ENCODE data around the gene KRT74. TPM values are rescaled to one million over a fixed set of nuclear protein-coding genes. Genes with fewer than 3 reads are reported as not detected.

Gene KRT74
- total and polyA plus RNA-seq, 2 of the 8 experiments (the other 6 are each of a cell fraction or from before 2014, with no cell fraction given): not detected

GRCh38 chr12:52575256-52575655 lies 1.6 kb upstream of the KRT74 start:
- no peak overlapping the region for H3K56ac ChIP-seq (replicated peaks; ENCODE audit: insufficient read length, low read depth, low read length)
- no peaks in the 10 kb centered on the region for H3K36me3 ChIP-seq (ENCODE audit: control insufficient read depth in 2 of 4, insufficient read depth in 4 of 4, low read length in 3 of 4)
- no peak overlapping the region for H3K18ac ChIP-seq (ENCODE audit: extremely low read depth, low read length)
- H4K91ac ChIP-seq (replicated peaks; ENCODE audit: insufficient read length, low read length): no peak overlapping the region
- H3K79me1 ChIP-seq (ENCODE audit: low read depth, low read length): no peaks in the 10 kb centered on the region
- H4K8ac ChIP-seq (ENCODE audit: extremely low read depth, insufficient read depth, low read length): no peak overlapping the region
- no peak overlapping the region for H2BK12ac ChIP-seq (ENCODE audit: low read depth, low read length)
- no peak overlapping the region for H2AFZ ChIP-seq (ENCODE audit: low read length)
- 84% methylated on average over 6 of the region's 9 CpGs; no CpG with 5 or more reads in 1 of the 2 experiments for WGBS, 2 experiments (ENCODE audit: extremely low coverage in 1 of 2, insufficient coverage in 1 of 2, insufficient read length in 1 of 2, insufficient replicate concordance in 2 of 2, low coverage in 1 of 2, low lambda C conversion rate in 2 of 2, missing lambda C conversion rate in 1 of 2)
- no peaks in the 10 kb centered on the region for H3K23me2 ChIP-seq (ENCODE audit: low read depth, low read length)
- no peaks in the 10 kb centered on the region for H3K4me1 ChIP-seq (replicated peaks in 1 of 4; ENCODE audit: control insufficient read depth in 3 of 4, insufficient read depth in 4 of 4, low read length in 3 of 4)
- H3K9ac ChIP-seq (replicated peaks in 1 of 4; ENCODE audit: extremely low read depth in 1 of 4, low read depth in 3 of 4, low read length in 3 of 4): no peak overlapping the region
- H3K14ac ChIP-seq (ENCODE audit: insufficient read length): no peak overlapping the region
- no peak overlapping the region for H2BK20ac ChIP-seq (ENCODE audit: low read length)
- no peak overlapping the region for H3K4me2 ChIP-seq (ENCODE audit: insufficient read depth in 1 of 2, low read depth in 2 of 2, low read length in 2 of 2)
- FAIRE-seq (no peak), DNase-seq (ENCODE audit: low read depth in 1 of 2, low spot score in 2 of 2) (no peak)
- no peak overlapping the region for H4K5ac ChIP-seq (ENCODE audit: insufficient read length, low read depth, low read length)
- H2BK120ac ChIP-seq (replicated peaks; ENCODE audit: low read depth, low read length): no peak overlapping the region
- H3K79me2 ChIP-seq (ENCODE audit: control insufficient read depth in 1 of 2, insufficient read depth in 2 of 2, low read length in 2 of 2): no peaks in the 10 kb centered on the region
- TF ChIP-seq JUND (IDR thresholded peaks at IDR 0.05; ENCODE audit: low read length) (no peak), RFX5 (IDR thresholded peaks at IDR 0.05; ENCODE audit: borderline replicate concordance, low read depth, low read length) (no peak), FOSL1 (IDR thresholded peaks at IDR 0.05; ENCODE audit: insufficient read depth, low read depth, low read length) (no peak), TEAD4 (IDR thresholded peaks at IDR 0.05; ENCODE audit: low read depth, low read length) (no peak), E2F6 (IDR thresholded peaks at IDR 0.05) (no peak), SIX5 (IDR thresholded peaks at IDR 0.05; ENCODE audit: low read depth, low read length) (no peak), CBX5 (IDR thresholded peaks at IDR 0.05; ENCODE audit: low read depth, low read length) (no peak)
- TF ChIP-seq, protein P1, sequence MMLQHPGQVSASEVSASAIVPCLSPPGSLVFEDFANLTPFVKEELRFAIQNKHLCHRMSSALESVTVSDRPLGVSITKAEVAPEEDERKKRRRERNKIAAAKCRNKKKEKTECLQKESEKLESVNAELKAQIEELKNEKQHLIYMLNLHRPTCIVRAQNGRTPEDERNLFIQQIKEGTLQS (IDR thresholded peaks at IDR 0.05; ENCODE audit: insufficient read depth, low read depth, low read length): no peak
- TF ChIP-seq, protein P2, sequence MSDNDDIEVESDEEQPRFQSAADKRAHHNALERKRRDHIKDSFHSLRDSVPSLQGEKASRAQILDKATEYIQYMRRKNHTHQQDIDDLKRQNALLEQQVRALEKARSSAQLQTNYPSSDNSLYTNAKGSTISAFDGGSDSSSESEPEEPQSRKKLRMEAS (IDR thresholded peaks at IDR 0.05): no peak
- CTCF ChIA-PET (ENCODE audit: partially characterized antibody): interaction anchor here (1.1 to 4.7 kb wide), 12 partner anchors 8 to 364 kb away, joined by 3 to 29 read pairs (median 6); no protein-coding TSS in a partner anchor
- no peaks in the 10 kb centered on the region; a peak in 1 of 7 replicates for H3K27me3 ChIP-seq (replicated peaks in 1 of 4; ENCODE audit: control insufficient read depth in 3 of 4, extremely low read depth in 1 of 4, insufficient read depth in 3 of 4, low read length in 3 of 4)
- no peak overlapping the region for H3K4me3 ChIP-seq (ENCODE audit: extremely low read depth in 1 of 4, insufficient read depth in 2 of 4, low read depth in 3 of 4, low read length in 4 of 4)
- H2BK15ac ChIP-seq (ENCODE audit: low read length): no peak overlapping the region
- no peak overlapping the region for H3K4ac ChIP-seq (replicated peaks; ENCODE audit: insufficient read length, low read depth, low read length)
- H4K20me1 ChIP-seq (replicated peaks in 1 of 2; ENCODE audit: control insufficient read depth in 1 of 2, insufficient read depth in 2 of 2, low read length in 2 of 2): no peaks in the 10 kb centered on the region
- H2BK5ac ChIP-seq (ENCODE audit: low read depth, low read length): no peak overlapping the region
- H3K9me3 ChIP-seq (ENCODE audit: insufficient read depth in 2 of 2, low read depth in 1 of 2, low read length in 1 of 2): no peaks in the 10 kb centered on the region
- no peak overlapping the region for H2AK5ac ChIP-seq (ENCODE audit: low read depth, low read length)
- POLR2A ChIA-PET (ENCODE audit: partially characterized antibody): interaction anchor here (0.6 kb wide), 1 partner anchor 156 kb away, joined by 3 read pairs; no protein-coding TSS in a partner anchor
- H3K23ac ChIP-seq (ENCODE audit: insufficient read length): no peak overlapping the region
- H3K27ac ChIP-seq (ENCODE audit: low read depth, low read length): no peak overlapping the region
